Ishikawa (cell line): ENCODE measurements around the gene NMNAT3.

Experiments
- CEBPB ChIP-seq: IDR thresholded peaks from 2 replicates; pipeline ENCODE4 v1.6.1; 2012
- CREB1 ChIP-seq: IDR thresholded peaks from 2 replicates; pipeline ENCODE4 v1.6.1; 2012; ENCODE audit warnings: low read depth
- EGR1 ChIP-seq: IDR thresholded peaks from 2 replicates; pipeline ENCODE4 v1.6.1; 2012
- EP300 ChIP-seq: IDR thresholded peaks from 2 replicates; pipeline ENCODE4 v1.6.1; 2012; ENCODE audit warnings: borderline replicate concordance
- FOXM1 ChIP-seq: IDR thresholded peaks from 2 replicates; pipeline ENCODE4 v1.6.1; 2012; ENCODE audit warnings: low read depth, borderline replicate concordance
- NFIC ChIP-seq: IDR thresholded peaks from 2 replicates; pipeline ENCODE4 v1.6.1; 2012
- RAD21 ChIP-seq: IDR thresholded peaks from 2 replicates; pipeline ENCODE4 v1.6.1; 2012; ENCODE audit warnings: low read depth
- REST ChIP-seq: IDR thresholded peaks from 2 replicates; pipeline ENCODE4 v1.6.1; 2012; ENCODE audit warnings: low read depth, mild to moderate bottlenecking
- TAF1 ChIP-seq: IDR thresholded peaks from 2 replicates; pipeline ENCODE4 v1.6.1; 2012; ENCODE audit warnings: low read depth, mild to moderate bottlenecking
- TCF12 ChIP-seq: IDR thresholded peaks from 2 replicates; pipeline ENCODE4 v1.6.1; 2012; ENCODE audit warnings: low read depth
- TEAD4 ChIP-seq: IDR thresholded peaks from 2 replicates; pipeline ENCODE4 v1.6.1; 2012
- USF1 ChIP-seq: IDR thresholded peaks from 2 replicates; pipeline ENCODE4 v1.6.1; 2012
- YY1 ChIP-seq: IDR thresholded peaks from 2 replicates; pipeline ENCODE4 v1.6.1; 2012; ENCODE audit warnings: low read depth
- ZBTB7A ChIP-seq: IDR thresholded peaks from 2 replicates; pipeline ENCODE4 v1.6.1; 2012; ENCODE audit warnings: low read depth
- TF ChIP-seq, protein P1 (sequence below): IDR thresholded peaks from 2 replicates; pipeline ENCODE4 v1.6.1; 2012

NMNAT3 gene

DNA sequence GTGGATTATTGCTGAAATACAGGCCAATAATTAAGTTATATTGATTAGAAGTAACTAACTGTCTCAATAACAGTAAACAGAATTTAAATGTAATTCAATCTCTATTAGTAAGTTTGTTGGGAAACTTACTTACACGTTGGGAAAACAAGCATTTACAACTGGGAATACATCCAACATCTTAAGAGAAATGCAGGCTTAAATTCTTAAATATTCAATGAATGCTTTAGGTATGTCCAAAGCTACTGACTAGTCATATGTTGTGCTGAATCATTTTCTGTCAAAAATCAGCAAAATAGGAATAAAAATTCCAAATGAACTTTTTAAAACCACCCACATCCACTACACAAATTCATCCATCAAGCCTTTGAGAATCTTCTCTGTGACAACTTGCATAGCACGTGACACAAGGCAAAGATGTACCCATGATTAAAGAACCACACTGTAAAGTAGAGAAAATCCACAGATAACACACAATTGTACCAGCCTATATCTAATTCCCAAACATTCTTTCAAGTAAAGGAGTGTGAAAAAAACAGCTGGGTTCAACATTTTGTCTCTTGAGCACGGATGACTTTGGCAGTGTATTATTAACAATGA, 60.0 kb downstream of the NMNAT3 start:
- TF ChIP-seq TAF1 (no peak), YY1 (no peak), CEBPB (no peak)
- TF ChIP-seq, protein P1, sequence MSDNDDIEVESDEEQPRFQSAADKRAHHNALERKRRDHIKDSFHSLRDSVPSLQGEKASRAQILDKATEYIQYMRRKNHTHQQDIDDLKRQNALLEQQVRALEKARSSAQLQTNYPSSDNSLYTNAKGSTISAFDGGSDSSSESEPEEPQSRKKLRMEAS = no peak

GRCh38 chr3:139611528-139611927, 66.2 kb downstream of the NMNAT3 start:
- TF ChIP-seq CREB1 (no peak), EP300 (no peak), CEBPB (no peak), TCF12 (no peak), YY1 (no peak), TAF1 (no peak), EGR1 (no peak), RAD21 (no peak), NFIC (no peak), FOXM1 (no peak), ZBTB7A (no peak)
- TF ChIP-seq, protein P1 = no peak

GRCh38 chr3:139610886-139611285, 66.9 kb downstream of the NMNAT3 start:
- no peak for TF ChIP-seq RAD21
- TF ChIP-seq, protein P1 = no peak
- no peak for TF ChIP-seq FOXM1
- TF ChIP-seq EGR1 = no peak
- no peak for TF ChIP-seq CEBPB
- TF ChIP-seq TCF12 = no peak
- no peak for TF ChIP-seq TEAD4
- no peak for TF ChIP-seq ZBTB7A
- no peak for TF ChIP-seq CREB1
- no peak for TF ChIP-seq REST
- no peak for TF ChIP-seq TAF1
- TF ChIP-seq USF1 = no peak
- TF ChIP-seq YY1 = no peak
- TF ChIP-seq EP300 = no peak
- TF ChIP-seq NFIC = no peak

GRCh38 chr3:139608924-139609323, 68.8 kb downstream of the NMNAT3 start:
- TF ChIP-seq USF1 (no peak), REST (no peak), EGR1 (no peak), TCF12 (no peak), YY1 (no peak), TAF1 (no peak)

DNA sequence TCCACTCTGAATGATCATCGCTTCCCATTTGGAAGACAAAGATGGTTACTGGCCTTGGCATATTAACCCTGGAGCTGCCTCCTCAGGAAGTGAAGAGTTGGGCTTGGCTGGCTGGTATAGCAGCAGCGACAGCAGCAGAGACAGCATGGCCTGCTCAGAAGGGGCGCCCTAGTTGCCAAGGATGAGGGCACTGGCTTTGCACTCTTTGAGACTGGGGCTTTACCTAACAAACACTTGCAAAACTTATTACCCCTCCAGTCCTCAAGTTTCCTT, 69.7 kb downstream of the NMNAT3 start:
- TF ChIP-seq RAD21 = no peak
- TF ChIP-seq REST = no peak
- TF ChIP-seq NFIC = no peak
- TF ChIP-seq TAF1 = no peak
- TF ChIP-seq CEBPB = no peak
